ENCODE measurements around the gene MTRR.

Gene MTRR

GRCh38 chr5:7844901-7845300 lies 24.0 kb upstream of the MTRR start:
- no peak for DNase-seq
- Histone ChIP-seq H3K4me2 (ENCODE audit: low read depth, low read length) (no peak overlapping the region), H3K36me3 (replicated peaks; ENCODE audit: insufficient read depth, low read length) (no peaks in the 10 kb centered on the region), H3K4me3 (ENCODE audit: low read length) (no peak overlapping the region), H3K27ac (ENCODE audit: low read length) (no peak overlapping the region), H3F3A (ENCODE audit: insufficient read depth, low read length) (no peaks in the 10 kb centered on the region), H4K20me1 (ENCODE audit: insufficient read depth, low read length) (no peaks in the 10 kb centered on the region), H3K9me2 (replicated peaks; ENCODE audit: insufficient read depth, low read length) (no peaks in the 10 kb centered on the region), H3K79me2 (ENCODE audit: low read length) (no peaks in the 10 kb centered on the region), H3K4me1 (ENCODE audit: low read length) (no peaks in the 10 kb centered on the region), H3K9ac (ENCODE audit: low read length) (no peak overlapping the region), H2AFZ (ENCODE audit: low read length) (no peak overlapping the region), H3K9me3 (replicated peaks; ENCODE audit: insufficient read depth, low read length) (no peaks in the 10 kb centered on the region), H3K27me3 (replicated peaks; ENCODE audit: insufficient read depth, low read length) (no peaks in the 10 kb centered on the region)
- no peak for TF ChIP-seq EZH2phosphoT487 (IDR thresholded peaks at IDR 0.05; ENCODE audit: low read length)
- no peak for TF ChIP-seq EZH2 (optimal IDR thresholded peaks at IDR 0.05; ENCODE audit: low read depth, low read length)
- TF ChIP-seq CTCF (IDR thresholded peaks at IDR 0.05; ENCODE audit: low read length) = no peak

GRCh38 chr5:7845557-7845956 lies 23.4 kb upstream of the MTRR start:
- DNase-seq = no peak
- Histone ChIP-seq H3K9ac (ENCODE audit: low read length) (no peak overlapping the region), H4K20me1 (ENCODE audit: insufficient read depth, low read length) (no peaks in the 10 kb centered on the region), H2AFZ (ENCODE audit: low read length) (no peak overlapping the region), H3K9me3 (replicated peaks; ENCODE audit: insufficient read depth, low read length) (no peaks in the 10 kb centered on the region), H3K4me1 (ENCODE audit: low read length) (no peaks in the 10 kb centered on the region), H3K27me3 (replicated peaks; ENCODE audit: insufficient read depth, low read length) (no peaks in the 10 kb centered on the region), H3K4me3 (ENCODE audit: low read length) (no peak overlapping the region), H3K79me2 (ENCODE audit: low read length) (no peaks in the 10 kb centered on the region), H3K36me3 (replicated peaks; ENCODE audit: insufficient read depth, low read length) (no peaks in the 10 kb centered on the region), H3K27ac (ENCODE audit: low read length) (no peak overlapping the region), H3K9me2 (replicated peaks; ENCODE audit: insufficient read depth, low read length) (no peaks in the 10 kb centered on the region), H3K4me2 (ENCODE audit: low read depth, low read length) (no peak overlapping the region), H3F3A (ENCODE audit: insufficient read depth, low read length) (no peaks in the 10 kb centered on the region)
- no peak for TF ChIP-seq EZH2phosphoT487 (IDR thresholded peaks at IDR 0.05; ENCODE audit: low read length)
- TF ChIP-seq EZH2 (optimal IDR thresholded peaks at IDR 0.05; ENCODE audit: low read depth, low read length) = no peak
- TF ChIP-seq CTCF (IDR thresholded peaks at IDR 0.05; ENCODE audit: low read length) = no peak

GRCh38 chr5:7846327-7846726 lies 22.6 kb upstream of the MTRR start:
- Histone ChIP-seq H3K9me3 (replicated peaks; ENCODE audit: insufficient read depth, low read length) (no peaks in the 10 kb centered on the region), H3K4me3 (ENCODE audit: low read length) (no peak overlapping the region), H4K20me1 (ENCODE audit: insufficient read depth, low read length) (no peaks in the 10 kb centered on the region), H3K27ac (ENCODE audit: low read length) (no peak overlapping the region), H3K4me1 (ENCODE audit: low read length) (no peaks in the 10 kb centered on the region), H2AFZ (ENCODE audit: low read length) (no peak overlapping the region), H3K4me2 (ENCODE audit: low read depth, low read length) (no peak overlapping the region), H3K9me2 (replicated peaks; ENCODE audit: insufficient read depth, low read length) (no peaks in the 10 kb centered on the region), H3F3A (ENCODE audit: insufficient read depth, low read length) (no peaks in the 10 kb centered on the region), H3K36me3 (replicated peaks; ENCODE audit: insufficient read depth, low read length) (no peaks in the 10 kb centered on the region), H3K9ac (ENCODE audit: low read length) (no peak overlapping the region), H3K79me2 (ENCODE audit: low read length) (no peaks in the 10 kb centered on the region), H3K27me3 (replicated peaks; ENCODE audit: insufficient read depth, low read length) (no peaks in the 10 kb centered on the region)
- no peak for DNase-seq
- TF ChIP-seq CTCF (IDR thresholded peaks at IDR 0.05; ENCODE audit: low read length) (no peak), EZH2 (optimal IDR thresholded peaks at IDR 0.05; ENCODE audit: low read depth, low read length) (no peak), EZH2phosphoT487 (IDR thresholded peaks at IDR 0.05; ENCODE audit: low read length) (no peak)

Measured in MM.1S (cell line).